HG03354 (cell line): ENCODE data around the gene SCARB1.
A peak's percentile ranks its signal among the peaks of the same experiment; 100 is the strongest.

ENCODE experiments used
- ATAC-seq: cut with Tn5 transposase; IDR thresholded peaks from one replicate; pipeline ENCODE4 v1.9.1; 2021; ENCODE audit warnings: mild to moderate bottlenecking; ENCODE audit not compliant: unreplicated experiment, poor library complexity, severe bottlenecking

SCARB1 gene

GRCh38 chr12:124753228-124753591 is 110.5 kb downstream of the SCARB1 start:
- ATAC-seq: no peak

DNA sequence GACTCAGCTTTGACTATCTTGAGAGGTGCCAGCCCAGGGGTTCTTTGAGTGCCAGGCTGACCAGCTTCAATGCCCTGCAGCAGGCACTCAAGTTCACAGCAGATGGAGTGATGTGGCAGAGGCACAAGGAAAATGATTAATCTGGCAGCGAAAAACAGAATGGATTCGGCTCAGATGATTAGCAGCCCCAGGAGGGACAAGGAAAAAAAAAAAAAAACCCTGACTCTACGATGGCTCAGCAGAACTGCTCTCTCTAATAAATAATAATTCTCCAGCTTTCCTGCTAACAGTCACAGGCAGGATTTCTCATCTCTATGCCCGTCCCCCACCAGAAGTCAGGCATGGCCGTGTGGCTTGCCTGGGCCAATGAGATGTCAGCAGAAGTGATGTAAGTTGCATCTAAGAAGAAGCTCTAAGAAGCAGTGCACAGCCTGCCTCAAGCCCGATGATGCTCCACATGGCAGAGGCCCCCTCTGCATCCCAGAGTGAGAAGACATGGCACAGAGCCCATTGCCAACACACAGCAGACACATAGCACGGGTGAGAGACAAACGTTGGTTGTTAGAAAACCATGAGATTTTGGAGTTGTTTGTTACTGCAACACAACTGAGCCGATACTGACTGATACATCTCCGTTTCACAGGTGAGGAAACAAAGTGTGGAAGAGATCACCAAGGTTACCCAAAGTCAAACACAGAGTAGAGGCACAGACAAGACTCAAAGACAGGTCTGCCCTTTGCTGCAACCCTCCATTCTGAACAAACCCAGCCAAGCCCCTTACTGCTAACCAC is 111.0 kb downstream of the SCARB1 start:
- ATAC-seq: no peak

DNA sequence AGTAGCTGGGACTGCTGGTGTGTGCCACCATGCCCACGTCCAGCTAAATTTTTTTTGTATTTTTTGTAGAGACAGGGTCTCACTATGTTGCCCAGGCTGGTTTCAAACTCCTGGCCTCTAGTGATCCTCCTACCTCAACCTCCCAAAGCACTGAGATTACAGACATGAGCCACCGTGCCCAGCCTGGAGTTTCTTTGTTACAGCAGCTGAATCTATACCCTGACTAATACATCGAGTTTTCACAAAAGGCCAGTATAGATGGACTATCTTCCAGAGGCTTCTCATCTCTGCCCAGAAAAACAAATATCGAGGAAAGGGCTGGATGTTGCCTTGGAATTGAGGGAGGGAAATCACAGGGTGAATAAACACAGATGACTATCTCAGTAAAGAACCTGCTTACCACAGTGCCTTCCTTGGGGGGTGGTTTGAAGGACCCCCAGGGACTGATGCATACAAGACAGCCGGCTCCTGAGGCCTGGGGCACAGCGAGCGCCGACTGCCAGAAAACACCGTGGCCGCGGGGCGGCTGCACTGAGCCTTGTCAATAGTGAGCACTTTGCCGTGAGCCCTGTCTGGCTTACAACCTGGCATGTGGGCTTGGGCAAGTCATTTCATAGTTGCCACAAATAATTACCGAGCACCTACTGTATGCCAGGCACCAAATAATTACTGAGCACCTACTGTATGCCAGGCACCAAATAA is 111.9 kb downstream of the SCARB1 start:
- no peak for ATAC-seq

- ATAC-seq: no peak
Measured at GRCh38 chr12:124750787-124751471, 112.7 kb downstream of the SCARB1 start.

- ATAC-seq: no peak
Measured at GRCh38 chr12:124750149-124750656, 113.5 kb downstream of the SCARB1 start.

- ATAC-seq: no peak
Measured at GRCh38 chr12:124749725-124750124, 113.9 kb downstream of the SCARB1 start.

DNA sequence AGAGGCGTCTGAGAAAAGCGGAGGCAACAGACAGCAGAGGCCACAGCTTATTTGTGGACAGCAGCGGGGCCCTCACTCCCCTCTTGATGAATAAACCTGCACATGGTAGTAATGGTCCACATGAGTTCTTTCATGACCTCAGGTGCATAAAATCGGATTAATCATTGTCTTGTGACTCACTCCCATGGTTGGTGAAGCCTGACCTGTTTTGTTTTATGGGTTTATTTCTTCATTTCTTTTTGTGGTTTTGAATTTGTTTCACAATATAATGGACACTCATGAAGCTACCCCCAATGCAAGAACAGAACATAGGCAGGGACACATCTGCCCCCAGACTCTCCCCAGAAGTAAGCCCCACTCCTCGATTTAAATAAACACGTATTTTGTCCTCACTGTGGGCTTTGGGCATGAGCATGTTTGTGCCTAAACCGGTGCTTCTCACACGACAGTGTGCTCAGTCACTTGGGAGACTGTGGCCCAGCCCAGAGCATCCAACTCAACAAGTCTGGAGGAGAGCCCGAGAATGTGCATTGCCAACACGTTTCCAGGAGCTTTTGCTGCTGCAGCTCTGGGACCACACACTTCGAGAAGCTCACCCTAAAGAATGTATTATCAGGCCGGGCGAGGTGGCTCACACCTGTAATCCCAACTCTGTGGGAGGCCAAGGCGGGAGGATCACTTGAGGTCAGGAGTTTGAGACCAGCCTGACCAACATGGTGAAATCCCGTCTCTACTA is 116.1 kb downstream of the SCARB1 start:
- ATAC-seq: peak; percentile 69

DNA sequence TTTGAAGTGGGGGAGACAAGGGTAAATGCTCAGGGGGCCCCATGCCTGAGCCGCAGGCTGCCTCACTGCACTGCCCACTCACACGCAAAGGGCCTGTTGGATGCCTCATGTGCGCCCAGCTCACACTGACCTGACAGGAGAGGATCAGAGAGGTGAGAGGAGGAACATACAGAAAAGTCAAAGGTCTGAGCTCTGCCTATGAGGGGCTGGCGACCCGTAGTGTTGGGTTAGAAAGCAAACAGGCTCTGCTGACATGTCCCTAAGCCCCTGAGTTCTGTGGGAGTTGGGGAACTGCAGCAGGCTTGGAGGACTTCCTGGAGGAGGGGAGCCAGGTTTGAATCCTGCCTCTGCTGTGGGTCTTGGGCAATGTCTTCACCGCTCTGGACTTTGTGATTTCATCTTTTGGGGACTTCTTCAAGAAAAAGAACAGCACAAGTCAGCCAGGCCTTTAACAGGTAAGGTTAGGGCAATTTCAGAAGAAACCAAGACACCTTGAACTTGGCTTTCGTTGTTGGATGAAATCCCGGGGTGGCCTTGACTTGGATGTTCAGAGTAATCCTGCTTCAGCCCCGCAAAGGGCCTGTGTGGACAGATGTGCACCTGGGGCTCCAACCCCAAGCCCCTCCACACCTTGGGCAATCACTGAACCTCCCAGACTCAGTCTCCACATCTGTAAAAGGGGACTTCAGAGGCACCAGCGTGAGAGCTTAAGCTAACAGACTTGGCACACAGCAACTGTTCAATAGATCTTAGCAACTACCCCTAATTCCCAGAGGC is 116.8 kb downstream of the SCARB1 start:
- ATAC-seq: no peak

DNA sequence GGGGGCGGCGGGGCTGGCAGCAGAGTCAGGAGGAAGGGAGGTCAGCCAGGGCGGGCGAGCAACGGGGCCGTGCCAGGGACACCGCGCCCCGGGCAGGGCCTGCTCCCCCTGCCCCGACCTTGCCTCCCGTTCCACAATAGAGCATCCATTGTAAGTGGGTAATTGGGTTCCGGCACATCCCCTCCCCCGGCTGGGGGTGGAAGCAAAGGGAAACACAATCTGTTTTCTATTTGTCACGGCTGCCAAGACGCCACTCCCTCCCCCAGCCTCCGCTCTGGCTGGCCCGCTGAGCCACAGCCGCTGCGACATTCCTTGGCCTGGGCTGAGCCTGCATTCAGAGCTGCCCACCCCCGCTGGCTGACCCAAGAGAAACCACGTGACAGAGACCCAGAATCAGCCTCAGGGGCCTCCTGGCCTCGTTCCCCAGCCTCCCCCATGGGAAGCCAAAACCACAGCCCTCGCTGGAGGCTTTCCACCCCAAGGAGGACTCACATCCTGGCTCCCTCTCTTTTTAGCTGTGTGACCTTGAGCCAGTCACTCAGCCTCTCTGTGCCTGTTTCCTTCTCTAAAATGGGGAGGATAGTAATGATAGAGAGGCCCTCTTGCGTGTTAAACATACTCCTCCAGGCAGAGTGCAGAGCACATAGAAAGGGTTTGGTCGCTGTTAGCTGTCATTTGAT is 117.6 kb downstream of the SCARB1 start:
- ATAC-seq: no peak

- no peak for ATAC-seq
Measured at GRCh38 chr12:124745465-124745890, 118.2 kb downstream of the SCARB1 start.

GRCh38 chr12:124744659-124745464 is 118.8 kb downstream of the SCARB1 start:
- ATAC-seq: peak; percentile 50

GRCh38 chr12:124744273-124744640 is 119.4 kb downstream of the SCARB1 start:
- ATAC-seq: no peak

GRCh38 chr12:124743479-124744272 is 120.0 kb downstream of the SCARB1 start:
- no peak for ATAC-seq

- no peak for ATAC-seq
Measured at GRCh38 chr12:124742678-124743077, 121.0 kb downstream of the SCARB1 start.

DNA sequence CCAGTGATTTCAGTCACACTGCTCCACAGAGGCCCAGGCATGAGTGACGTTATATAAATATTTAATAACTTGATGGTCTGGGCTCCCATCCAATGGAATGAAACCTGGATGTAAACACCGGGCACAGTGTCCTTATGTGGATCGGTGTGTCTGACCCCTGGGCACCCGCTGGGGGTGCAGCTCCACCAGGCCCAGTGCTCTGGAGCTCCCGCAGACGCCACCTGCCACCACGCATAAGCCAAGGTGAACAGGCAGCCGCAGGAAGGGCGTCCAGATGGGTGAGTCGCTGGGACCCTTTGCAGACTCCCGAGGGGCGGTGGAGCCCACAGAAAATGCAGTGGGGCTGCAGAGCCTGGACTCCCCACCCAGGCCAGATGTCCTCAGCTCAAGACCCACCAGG is 121.6 kb downstream of the SCARB1 start:
- ATAC-seq: no peak

GRCh38 chr12:124741211-124741610 is 122.5 kb downstream of the SCARB1 start:
- no peak for ATAC-seq

GRCh38 chr12:124740691-124741137 is 123.0 kb downstream of the SCARB1 start:
- no peak for ATAC-seq
